GM18909 (cell line): ENCODE measurements around the gene CLEC2L.
A peak's percentile ranks its signal among the peaks of the same experiment; 100 is the strongest.

Experiments
- ATAC-seq: cut with Tn5 transposase; IDR thresholded peaks from one replicate; pipeline ENCODE4 v1.9.1; 2021; ENCODE audit warnings: mild to moderate bottlenecking; ENCODE audit not compliant: unreplicated experiment, poor library complexity

Gene CLEC2L

DNA sequence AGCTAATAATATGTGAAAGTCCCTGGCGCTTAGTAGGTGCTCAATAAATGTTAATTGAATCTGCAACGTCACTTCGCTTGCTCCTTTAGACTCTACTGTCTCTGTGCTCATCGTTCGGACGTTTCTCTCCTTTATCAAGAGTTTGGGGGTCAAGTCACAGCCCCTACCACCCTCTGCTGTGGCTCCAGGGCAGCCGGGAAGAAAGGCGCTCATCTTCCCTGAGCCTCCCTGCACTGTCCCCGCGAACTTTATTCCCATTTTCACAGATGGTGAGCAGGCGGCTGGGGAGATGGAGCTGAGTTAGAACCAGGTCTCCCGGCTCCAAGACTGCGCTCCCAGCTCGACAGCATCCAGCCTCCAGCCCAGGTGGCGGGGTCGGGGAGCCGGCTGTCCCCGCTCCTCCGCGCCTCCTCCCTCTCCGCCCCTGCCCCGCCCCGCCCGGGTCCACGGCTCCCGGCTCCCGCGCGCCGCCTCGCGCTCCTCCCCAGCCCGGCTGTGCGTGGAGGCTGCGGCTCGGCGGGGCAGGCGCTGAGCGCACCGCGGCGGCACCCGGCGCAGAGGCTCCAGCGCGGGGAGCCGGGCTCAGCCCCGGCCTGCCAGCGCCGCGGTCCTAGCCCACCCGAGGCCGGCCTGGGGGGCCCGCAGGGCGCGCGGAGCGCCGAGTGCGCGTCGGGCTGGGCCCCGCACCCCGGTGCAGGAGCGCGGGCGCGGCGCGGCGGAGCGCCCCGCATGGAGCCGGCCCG lies at the start of gene CLEC2L:
Gene CLEC2L, plus strand, starts transcription at position 487 of the 743 bp plus-strand sequence. Its CDS starts 243 bp downstream, at position 730.
- ATAC-seq: no peak

DNA sequence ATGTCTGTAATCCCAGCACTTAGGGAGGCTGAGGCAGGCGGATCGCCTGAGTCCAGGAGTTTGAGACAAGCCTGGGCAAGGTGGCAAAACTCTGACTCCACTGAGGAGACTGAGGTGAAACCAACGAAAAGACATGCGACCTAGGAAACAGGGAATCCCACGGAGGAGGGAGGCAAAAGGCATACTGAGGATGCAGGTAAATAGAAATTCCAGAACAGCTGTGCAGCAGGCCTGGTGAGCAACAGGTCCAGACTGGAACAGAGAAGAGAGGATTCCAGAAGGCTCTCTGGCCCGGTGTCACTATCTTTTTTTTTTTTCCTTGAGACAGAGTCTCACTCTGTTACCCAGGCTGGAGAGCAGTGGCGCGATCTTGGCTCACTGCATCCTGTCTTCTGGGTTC lies 47.3 kb upstream of the CLEC2L start:
- ATAC-seq: no peak

GRCh38 chr7:139476891-139477290 lies 46.6 kb upstream of the CLEC2L start:
- ATAC-seq: no peak

DNA sequence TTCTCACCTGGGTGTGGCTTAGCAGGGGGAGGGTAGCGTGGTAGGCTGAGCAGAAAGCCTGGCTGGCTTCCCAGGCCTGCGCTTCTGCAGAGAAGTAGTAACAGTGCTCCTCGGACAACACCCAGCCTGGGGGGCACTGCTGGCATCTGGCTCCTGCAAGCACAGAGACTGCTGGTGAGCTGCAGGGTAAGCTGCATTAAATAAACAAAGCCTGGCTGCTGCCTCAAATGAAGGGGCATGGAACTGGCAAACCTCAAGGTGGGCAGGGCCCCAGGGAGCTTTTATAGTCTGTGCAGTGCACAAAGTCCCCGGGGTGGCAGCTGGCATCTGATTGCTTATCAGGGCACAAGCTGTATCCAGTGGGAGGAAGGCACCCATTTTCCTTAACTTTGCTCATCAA lies 43.9 kb upstream of the CLEC2L start:
- no peak for ATAC-seq

DNA sequence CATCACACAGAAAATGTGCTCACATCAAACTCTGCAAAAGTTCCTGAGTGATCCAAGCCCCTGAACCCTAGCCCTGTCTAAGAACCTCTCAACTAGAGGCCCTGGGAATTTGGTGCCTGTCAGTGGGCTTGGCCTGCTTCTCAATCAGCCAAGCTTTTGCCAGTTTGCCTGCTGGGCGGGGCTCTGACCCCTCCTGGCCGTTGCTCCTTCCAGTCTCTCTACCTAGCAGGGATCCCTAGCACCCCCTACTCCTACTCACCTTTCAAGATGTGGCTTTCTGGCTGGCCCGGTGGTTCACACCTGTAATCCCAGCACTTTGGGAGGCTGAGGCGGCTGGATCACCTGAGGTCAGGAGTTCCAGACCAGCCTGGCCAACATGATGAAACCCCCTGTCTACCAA lies 42.1 kb upstream of the CLEC2L start:
- ATAC-seq: no peak

DNA sequence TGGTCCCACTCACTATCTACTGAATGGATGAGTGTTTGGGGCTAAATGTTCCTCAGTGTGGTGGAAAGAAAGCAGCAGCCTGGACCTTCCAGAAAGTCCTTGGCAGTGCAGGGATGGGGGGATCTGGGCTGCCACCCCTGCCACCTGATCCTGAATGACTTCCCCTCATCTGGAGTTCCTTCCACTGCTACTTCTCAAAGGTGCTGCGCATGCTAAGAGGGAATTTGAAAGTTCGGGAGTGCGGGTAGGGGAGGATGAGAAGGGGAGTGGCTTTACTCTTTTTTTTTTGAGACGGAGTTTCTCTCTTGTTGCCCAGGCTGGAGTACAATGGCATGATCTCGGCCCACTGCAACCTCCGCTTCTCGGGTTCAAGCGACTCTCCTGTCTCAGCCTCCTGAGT lies 41.4 kb upstream of the CLEC2L start:
- no peak for ATAC-seq

GRCh38 chr7:139482662-139483466 lies 40.6 kb upstream of the CLEC2L start:
- peak; percentile 32 for ATAC-seq

- no peak for ATAC-seq
Observed at GRCh38 chr7:139487366-139488080, 36.0 kb upstream of the CLEC2L start.

- no peak for ATAC-seq
Observed at GRCh38 chr7:139488810-139489209, 34.7 kb upstream of the CLEC2L start.

GRCh38 chr7:139490130-139490529 lies 33.4 kb upstream of the CLEC2L start:
- no peak for ATAC-seq

DNA sequence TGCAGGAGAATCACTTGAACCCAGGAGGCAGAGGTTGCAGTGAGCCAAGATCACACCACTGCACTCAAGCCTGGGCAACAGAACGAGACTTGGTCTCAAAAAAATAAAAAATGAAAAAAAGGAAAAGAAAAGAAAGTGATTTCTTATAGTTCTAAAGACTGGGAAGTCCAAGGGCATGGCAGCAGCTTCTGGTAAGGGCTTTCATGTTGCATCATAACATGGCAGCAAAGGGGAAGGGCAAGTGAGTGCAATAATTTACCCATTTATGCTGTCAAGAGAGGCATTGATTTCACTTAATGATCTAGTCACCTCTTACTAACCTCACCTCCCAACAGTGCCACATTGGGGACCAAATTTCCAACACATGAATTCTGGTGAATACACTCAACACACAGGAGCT lies 31.2 kb upstream of the CLEC2L start:
- no peak for ATAC-seq

DNA sequence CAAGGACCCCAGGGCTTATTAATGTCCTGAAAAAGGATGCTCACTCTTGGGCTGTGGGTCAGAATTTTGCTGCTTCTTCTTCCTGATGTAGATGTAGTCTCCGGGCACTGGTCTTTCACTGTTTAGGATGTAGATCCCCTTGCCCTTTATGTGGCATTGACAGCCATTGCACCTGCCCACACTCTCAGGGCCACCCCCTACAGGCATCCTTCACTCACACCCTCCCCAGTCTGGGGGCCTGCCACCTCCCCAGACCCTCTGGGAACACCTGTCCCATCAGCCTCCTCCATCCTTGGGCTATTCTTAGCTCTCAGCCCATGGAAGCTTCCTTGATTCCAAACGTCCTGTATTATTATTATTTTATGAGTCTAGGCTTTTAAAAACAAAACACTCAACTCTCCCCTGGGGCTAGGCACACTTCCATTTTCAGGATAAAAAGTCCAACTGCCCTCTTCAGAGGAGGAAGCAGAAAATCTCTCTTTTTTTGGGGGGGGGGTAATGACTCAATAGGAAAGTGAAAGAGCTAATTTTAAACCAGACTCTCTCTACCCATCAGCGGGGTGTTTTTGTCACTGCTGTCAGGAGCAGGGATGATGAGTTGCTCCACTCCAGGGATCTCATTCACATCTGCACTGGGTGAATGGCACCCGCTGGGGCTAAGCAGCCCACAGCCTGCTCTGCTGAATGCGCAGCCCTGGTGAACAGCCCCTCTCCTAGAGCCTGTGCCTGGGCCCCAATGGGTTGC lies 28.5 kb upstream of the CLEC2L start:
- ATAC-seq: peak; percentile 79

DNA sequence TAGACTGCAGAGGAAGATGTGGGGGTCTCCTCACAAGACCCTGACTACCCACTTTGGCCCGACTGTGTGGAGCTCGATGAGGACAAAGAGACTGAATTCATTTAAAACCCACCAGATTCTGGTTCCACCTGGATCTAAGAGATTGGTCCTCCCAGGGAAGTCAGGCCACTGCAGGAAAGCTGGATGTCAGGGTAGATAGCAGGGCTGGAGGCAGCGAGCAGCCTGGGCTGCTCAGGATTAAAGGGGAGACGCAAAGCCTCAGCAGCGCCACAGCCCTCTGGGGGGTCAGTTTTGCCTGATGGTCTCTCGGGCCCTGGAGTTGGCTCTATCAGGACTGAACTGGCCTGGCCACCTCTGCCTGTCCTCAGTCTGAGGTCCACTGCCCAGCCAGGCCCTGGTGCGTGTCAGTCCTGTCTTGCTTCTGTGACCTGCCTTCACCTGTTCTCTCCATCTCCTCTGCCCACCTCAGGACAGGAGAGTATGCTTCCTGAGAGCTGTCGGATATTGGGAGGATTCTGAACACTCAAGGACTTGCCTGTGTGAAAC lies 27.8 kb upstream of the CLEC2L start:
- ATAC-seq: peak; percentile 10

GRCh38 chr7:139496528-139496927 lies 27.0 kb upstream of the CLEC2L start:
- ATAC-seq: no peak

GRCh38 chr7:139500770-139501138 lies 22.7 kb upstream of the CLEC2L start:
- no peak for ATAC-seq

- ATAC-seq: no peak
Observed at GRCh38 chr7:139502226-139502625, 21.3 kb upstream of the CLEC2L start.

DNA sequence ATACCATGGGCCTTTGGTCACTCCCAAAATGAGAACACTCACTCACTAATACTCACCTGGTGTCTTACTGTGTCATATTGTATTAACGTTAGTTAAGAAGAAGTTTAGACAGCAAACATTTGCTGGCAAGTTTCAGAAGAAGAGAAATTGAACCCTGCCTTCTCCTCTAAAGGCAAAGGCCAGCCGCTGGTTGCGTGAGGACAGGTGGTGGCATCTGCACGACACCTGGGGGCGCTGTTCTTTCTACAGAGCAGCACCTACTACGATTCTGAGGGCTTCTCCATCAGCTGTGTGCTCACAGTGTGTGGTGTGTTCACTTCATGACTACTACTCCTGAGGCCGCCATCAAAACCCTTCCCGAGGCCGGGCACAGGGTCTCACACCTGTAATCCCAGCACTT lies 17.9 kb upstream of the CLEC2L start:
- no peak for ATAC-seq

DNA sequence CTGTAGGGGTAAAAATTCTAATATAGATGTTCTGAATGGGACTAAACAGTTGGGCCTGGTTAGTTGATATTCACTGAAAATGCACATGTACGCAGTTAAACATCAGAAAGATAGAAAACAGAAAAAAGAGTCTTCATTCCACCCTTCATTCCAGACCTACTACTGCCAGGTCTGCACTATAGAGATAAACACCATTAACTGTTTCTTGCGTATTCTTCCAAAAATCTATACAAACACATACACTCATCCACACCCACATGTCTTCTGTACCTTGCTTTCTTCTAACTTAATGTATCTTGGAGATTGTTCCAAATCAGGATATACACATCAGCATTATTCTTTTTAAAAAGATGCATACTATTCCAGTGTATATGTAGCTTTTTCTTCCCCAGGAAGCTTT lies 13.9 kb upstream of the CLEC2L start:
- ATAC-seq: no peak

GRCh38 chr7:139511315-139511714 lies 12.2 kb upstream of the CLEC2L start:
- no peak for ATAC-seq

DNA sequence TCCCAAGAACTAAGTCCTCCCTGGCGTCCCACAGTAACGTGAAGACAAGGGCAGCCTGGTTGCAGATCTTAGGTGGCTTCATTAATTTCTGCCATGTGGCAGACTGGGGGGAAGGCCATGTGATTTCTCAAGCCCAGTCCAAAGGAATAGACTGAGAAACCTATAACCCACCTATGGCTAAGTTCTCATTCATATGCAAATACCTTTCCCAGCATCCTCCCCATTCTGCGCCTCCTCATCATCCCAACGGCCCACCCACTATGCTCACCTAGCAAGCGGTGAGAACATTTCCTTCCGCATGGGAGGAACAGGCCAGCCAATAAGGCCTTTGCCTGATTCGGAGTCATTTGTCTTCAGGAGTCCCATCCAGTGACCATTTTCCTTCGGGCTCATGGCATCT lies 8.2 kb upstream of the CLEC2L start:
- ATAC-seq: no peak
